HG02885 (cell line): ENCODE data around the gene TNRC6C.

Experiments used
- ATAC-seq: cut with Tn5 transposase; IDR thresholded peaks from one replicate; pipeline ENCODE4 v1.9.1; 2021; ENCODE audit warnings: mild to moderate bottlenecking; ENCODE audit not compliant: unreplicated experiment, poor library complexity

TNRC6C gene

DNA sequence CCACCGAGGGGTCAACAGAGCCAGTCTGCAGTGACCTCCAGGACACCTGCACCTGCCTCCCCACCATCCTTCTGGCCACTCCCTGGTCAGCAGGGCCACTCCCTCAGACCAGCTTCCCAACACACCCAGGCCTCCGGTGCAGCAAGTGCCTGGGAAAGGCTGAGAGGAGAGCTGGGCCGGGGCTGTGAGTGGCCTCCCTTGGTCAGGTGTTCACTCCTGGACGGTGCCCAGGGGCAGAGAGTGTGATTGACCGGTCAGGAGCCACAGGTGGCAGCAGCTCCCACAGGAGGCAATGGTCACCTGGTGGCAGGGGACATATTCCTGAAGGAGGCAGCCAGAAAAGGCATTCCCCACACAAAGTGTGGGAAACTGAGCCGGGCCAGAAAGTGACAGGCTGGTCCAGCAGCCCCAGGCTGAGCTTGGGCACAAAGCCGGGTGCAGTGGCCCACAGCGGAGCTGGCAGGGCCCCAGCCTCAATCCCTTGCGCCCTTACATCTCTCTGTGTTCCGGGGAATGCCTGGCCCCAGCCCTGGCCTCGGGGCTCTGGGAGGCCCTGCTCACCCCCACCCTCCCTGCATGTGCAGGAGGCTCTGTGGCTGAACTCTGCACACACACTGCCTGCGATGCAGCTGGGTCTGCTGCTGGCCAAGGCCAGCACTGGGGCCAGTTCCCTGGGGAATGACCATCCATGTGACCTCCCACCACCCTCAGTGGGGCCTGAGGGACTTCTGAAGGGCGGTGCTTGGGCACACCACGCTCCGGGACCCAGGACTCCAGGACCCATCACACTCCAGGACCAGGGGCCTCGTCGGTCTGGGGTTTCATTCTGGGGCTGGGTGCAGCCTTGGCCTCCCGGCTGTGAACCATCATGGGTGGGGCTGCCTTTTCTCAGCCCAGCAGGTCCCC, 186.5 kb downstream of the TNRC6C start:
- ATAC-seq, result no peak

GRCh38 chr17:78146471-78146869, 188.0 kb downstream of the TNRC6C start:
- no peak for ATAC-seq

- ATAC-seq, result no peak
Measured at GRCh38 chr17:78146881-78147280, 188.4 kb downstream of the TNRC6C start.

GRCh38 chr17:78147315-78147998, 189.0 kb downstream of the TNRC6C start:
- peak; percentile 51 for ATAC-seq

DNA sequence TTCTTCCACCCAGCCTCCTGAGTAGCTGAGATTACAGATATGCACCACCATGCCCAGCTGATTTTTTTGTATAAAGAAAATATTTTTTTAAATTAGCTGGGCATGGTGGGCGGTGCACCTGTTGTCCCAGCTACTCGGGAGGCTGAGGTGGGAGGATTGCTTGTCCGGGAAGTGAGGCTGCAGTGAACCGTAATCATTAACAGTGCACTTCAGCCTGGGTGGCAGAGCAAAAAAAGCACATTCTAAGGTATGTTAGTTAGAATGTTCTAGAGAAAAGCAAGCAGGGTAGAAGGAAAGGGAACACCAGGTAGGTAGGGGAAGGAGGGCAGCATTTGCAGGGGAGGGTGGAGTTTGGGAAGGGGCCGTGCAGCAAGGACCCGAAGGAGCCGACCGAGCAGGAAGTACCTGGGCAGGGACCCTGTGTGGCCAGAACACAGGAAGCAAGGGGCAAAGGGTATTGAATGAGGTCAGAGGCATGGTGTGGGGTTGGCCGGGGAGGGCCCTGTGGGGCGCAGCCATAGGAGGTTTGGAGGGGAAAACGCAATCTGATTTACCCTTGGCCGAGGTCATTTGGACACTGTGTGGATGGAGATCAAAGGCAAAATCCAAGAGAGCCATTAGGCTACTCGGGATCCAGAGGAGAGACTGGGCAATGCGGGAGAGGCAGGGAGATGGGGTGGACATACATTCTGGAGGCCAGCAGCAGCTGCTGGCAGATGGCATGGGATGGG, 189.9 kb downstream of the TNRC6C start:
- ATAC-seq, result no peak

DNA sequence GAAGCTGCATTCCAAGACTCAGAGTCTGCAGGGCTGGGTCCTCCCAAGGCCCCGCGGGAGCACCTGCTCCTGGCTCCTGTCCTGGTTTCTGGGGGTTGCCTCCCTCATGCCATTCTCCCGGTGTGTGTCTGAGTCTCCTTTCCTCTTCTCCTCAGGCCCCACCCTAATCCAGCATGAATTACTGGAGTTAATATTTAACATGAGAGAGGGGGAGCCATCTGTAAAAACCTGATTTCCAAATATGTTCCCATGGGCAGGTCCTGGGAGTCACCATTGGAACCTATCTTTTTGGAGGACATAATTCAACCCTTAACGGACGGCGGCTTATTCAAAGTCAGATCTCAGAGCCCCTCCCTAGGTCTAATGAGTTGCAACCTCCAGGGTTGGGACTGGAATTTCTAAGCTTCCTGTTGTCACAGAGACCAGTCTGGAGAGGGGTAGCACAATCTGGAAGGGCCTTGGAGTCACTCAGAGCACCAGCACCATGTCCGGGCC, 193.1 kb downstream of the TNRC6C start:
- no peak for ATAC-seq

GRCh38 chr17:78154903-78155811, 196.7 kb downstream of the TNRC6C start:
- peak; percentile 45 for ATAC-seq
